Peyer's patch (tissue), 4 donors: ENCODE results near the gene MAST4.

Experiments used
- POLR2A ChIP-seq, 2 donors: fragments of 450-650 bp; IDR thresholded peaks; one replicate each; pipeline ENCODE4 v1.5.1; 2017; ENCODE audit warnings: antibody characterized with exemption in 2 of 2, mild to moderate bottlenecking in 2 of 2, moderate library complexity in 2 of 2
- TF ChIP-seq, protein P1 (sequence below), 6 experiments: fragments of 450-650 bp in 4 of 6; fragments of 200-600 bp in 2 of 6; sonication (generic) in 1 of 6; IDR thresholded peaks; one replicate each; pipeline ENCODE4 v1.5.1; 2017 to 2019; ENCODE audit warnings: antibody characterized with exemption in 6 of 6, mild to moderate bottlenecking in 3 of 6, moderate library complexity in 1 of 6

DNA sequence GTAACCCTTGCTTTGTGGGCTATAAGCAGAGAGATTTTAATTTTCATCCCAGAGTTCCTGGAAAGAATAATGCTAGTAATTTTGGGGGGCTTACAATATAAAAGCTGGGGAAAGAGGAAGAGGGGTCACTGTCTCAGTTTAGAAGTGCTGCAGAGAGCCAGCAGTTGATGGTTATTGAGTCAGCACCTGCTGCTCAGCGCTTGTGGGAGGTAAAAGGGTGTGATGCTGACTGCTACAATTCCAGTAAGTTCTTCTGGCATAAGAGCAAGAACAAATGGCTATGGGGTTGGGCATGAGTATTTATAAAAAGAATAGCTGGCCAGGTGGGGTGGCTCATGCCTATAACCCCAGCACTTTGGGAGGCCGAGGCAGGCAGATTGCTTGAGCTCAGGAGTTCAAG, 88.5 kb downstream of the MAST4 start:
- TF ChIP-seq, protein P1, sequence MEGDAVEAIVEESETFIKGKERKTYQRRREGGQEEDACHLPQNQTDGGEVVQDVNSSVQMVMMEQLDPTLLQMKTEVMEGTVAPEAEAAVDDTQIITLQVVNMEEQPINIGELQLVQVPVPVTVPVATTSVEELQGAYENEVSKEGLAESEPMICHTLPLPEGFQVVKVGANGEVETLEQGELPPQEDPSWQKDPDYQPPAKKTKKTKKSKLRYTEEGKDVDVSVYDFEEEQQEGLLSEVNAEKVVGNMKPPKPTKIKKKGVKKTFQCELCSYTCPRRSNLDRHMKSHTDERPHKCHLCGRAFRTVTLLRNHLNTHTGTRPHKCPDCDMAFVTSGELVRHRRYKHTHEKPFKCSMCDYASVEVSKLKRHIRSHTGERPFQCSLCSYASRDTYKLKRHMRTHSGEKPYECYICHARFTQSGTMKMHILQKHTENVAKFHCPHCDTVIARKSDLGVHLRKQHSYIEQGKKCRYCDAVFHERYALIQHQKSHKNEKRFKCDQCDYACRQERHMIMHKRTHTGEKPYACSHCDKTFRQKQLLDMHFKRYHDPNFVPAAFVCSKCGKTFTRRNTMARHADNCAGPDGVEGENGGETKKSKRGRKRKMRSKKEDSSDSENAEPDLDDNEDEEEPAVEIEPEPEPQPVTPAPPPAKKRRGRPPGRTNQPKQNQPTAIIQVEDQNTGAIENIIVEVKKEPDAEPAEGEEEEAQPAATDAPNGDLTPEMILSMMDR (IDR thresholded peaks at IDR 0.05): no peak
- TF ChIP-seq POLR2A (IDR thresholded peaks at IDR 0.05): no peak
